ENCODE measurements around the gene PICALM.
A peak's percentile ranks its signal among the peaks of the same experiment; 100 is the strongest.

PICALM gene

GRCh38 chr11:86043765-86044503 lies 24.9 kb downstream of the PICALM start:
- Histone ChIP-seq H3K4me1 (ENCODE audit: control insufficient read depth, insufficient read depth, low read length) (peaks cover 66% of the 10 kb centered on the region), H3K27me3 (ENCODE audit: control insufficient read depth, insufficient read depth, low read length) (no peaks in the 10 kb centered on the region), H3K4me3 (ENCODE audit: low read length) (no peak overlapping the region), H3K9me3 (replicated peaks; ENCODE audit: low read length) (no peaks in the 10 kb centered on the region), H3K36me3 (ENCODE audit: insufficient read depth, low read length) (no peaks in the 10 kb centered on the region), H3K9ac (ENCODE audit: low read depth, low read length) (no peak overlapping the region), H3K4me2 (ENCODE audit: low read length) (no peak overlapping the region)

GRCh38 chr11:86041975-86042378 lies 26.9 kb downstream of the PICALM start:
- H3K9me3 ChIP-seq (replicated peaks; ENCODE audit: low read length), result no peaks in the 10 kb centered on the region
- H3K27me3 ChIP-seq (ENCODE audit: control insufficient read depth, insufficient read depth, low read length), result no peaks in the 10 kb centered on the region
- no peaks in the 10 kb centered on the region for H3K36me3 ChIP-seq (ENCODE audit: insufficient read depth, low read length)
- H3K4me1 ChIP-seq (ENCODE audit: control insufficient read depth, insufficient read depth, low read length), result peaks cover 55% of the 10 kb centered on the region
- H3K9ac ChIP-seq (ENCODE audit: low read depth, low read length), result peak overlapping the region; percentile 71
- peak overlapping the region; percentile 47 for H3K4me3 ChIP-seq (ENCODE audit: low read length)
- peak overlapping the region; percentile 74 for H3K4me2 ChIP-seq (ENCODE audit: low read length)

GRCh38 chr11:86040919-86041850 lies 27.7 kb downstream of the PICALM start:
- Histone ChIP-seq H3K9ac (ENCODE audit: low read depth, low read length) (peak overlapping the region; percentile 71), H3K27me3 (ENCODE audit: control insufficient read depth, insufficient read depth, low read length) (no peaks in the 10 kb centered on the region), H3K4me1 (ENCODE audit: control insufficient read depth, insufficient read depth, low read length) (peaks cover 47% of the 10 kb centered on the region), H3K4me2 (ENCODE audit: low read length) (peak overlapping the region; percentile 74), H3K9me3 (replicated peaks; ENCODE audit: low read length) (no peaks in the 10 kb centered on the region), H3K4me3 (ENCODE audit: low read length) (peak overlapping the region; percentile 47), H3K36me3 (ENCODE audit: insufficient read depth, low read length) (no peaks in the 10 kb centered on the region)

GRCh38 chr11:86039094-86039493 lies 29.8 kb downstream of the PICALM start:
- Histone ChIP-seq H3K27me3 (ENCODE audit: control insufficient read depth, insufficient read depth, low read length) (no peaks in the 10 kb centered on the region), H3K36me3 (ENCODE audit: insufficient read depth, low read length) (no peaks in the 10 kb centered on the region), H3K4me1 (ENCODE audit: control insufficient read depth, insufficient read depth, low read length) (peaks cover 34% of the 10 kb centered on the region), H3K9ac (ENCODE audit: low read depth, low read length) (no peak overlapping the region), H3K4me2 (ENCODE audit: low read length) (no peak overlapping the region), H3K4me3 (ENCODE audit: low read length) (no peak overlapping the region), H3K9me3 (replicated peaks; ENCODE audit: low read length) (no peaks in the 10 kb centered on the region)

- H3K9ac ChIP-seq (ENCODE audit: low read depth, low read length), result no peak overlapping the region
Measured at GRCh38 chr11:86037743-86038142, 31.1 kb downstream of the PICALM start.

GRCh38 chr11:86035920-86036319 lies 33.0 kb downstream of the PICALM start:
- no peaks in the 10 kb centered on the region for H3K27me3 ChIP-seq (ENCODE audit: control insufficient read depth, insufficient read depth, low read length)
- no peak overlapping the region for H3K4me2 ChIP-seq (ENCODE audit: low read length)
- no peak overlapping the region for H3K4me3 ChIP-seq (ENCODE audit: low read length)
- peaks cover 2% of the 10 kb centered on the region for H3K36me3 ChIP-seq (ENCODE audit: insufficient read depth, low read length)
- no peak overlapping the region for H3K9ac ChIP-seq (ENCODE audit: low read depth, low read length)
- no peaks in the 10 kb centered on the region for H3K9me3 ChIP-seq (replicated peaks; ENCODE audit: low read length)
- H3K4me1 ChIP-seq (ENCODE audit: control insufficient read depth, insufficient read depth, low read length), result peaks cover 8% of the 10 kb centered on the region

More at GRCh38 chr11:86037743-86038142, 31.1 kb downstream of the PICALM start:
- no peak overlapping the region for H3K4me2 ChIP-seq (ENCODE audit: low read length)
- H3K27me3 ChIP-seq (ENCODE audit: control insufficient read depth, insufficient read depth, low read length), result no peaks in the 10 kb centered on the region
- H3K4me1 ChIP-seq (ENCODE audit: control insufficient read depth, insufficient read depth, low read length), result peaks cover 22% of the 10 kb centered on the region
- no peaks in the 10 kb centered on the region for H3K36me3 ChIP-seq (ENCODE audit: insufficient read depth, low read length)
- H3K4me3 ChIP-seq (ENCODE audit: low read length), result no peak overlapping the region
- no peaks in the 10 kb centered on the region for H3K9me3 ChIP-seq (replicated peaks; ENCODE audit: low read length)

GRCh38 chr11:86035164-86035563 lies 33.7 kb downstream of the PICALM start:
- Histone ChIP-seq H3K36me3 (ENCODE audit: insufficient read depth, low read length) (peaks cover 10% of the 10 kb centered on the region), H3K9ac (ENCODE audit: low read depth, low read length) (no peak overlapping the region), H3K9me3 (replicated peaks; ENCODE audit: low read length) (no peaks in the 10 kb centered on the region), H3K4me2 (ENCODE audit: low read length) (no peak overlapping the region), H3K4me1 (ENCODE audit: control insufficient read depth, insufficient read depth, low read length) (peaks cover 3% of the 10 kb centered on the region), H3K4me3 (ENCODE audit: low read length) (no peak overlapping the region), H3K27me3 (ENCODE audit: control insufficient read depth, insufficient read depth, low read length) (no peaks in the 10 kb centered on the region)

- H3K4me1 ChIP-seq (ENCODE audit: control insufficient read depth, insufficient read depth, low read length), result peaks cover 3% of the 10 kb centered on the region
Measured at GRCh38 chr11:86034710-86035109, 34.2 kb downstream of the PICALM start.

GRCh38 chr11:86021377-86021776 lies 47.5 kb downstream of the PICALM start:
- no peaks in the 10 kb centered on the region for H3K9me3 ChIP-seq (replicated peaks; ENCODE audit: low read length)
- no peak overlapping the region for H3K4me2 ChIP-seq (ENCODE audit: low read length)
- no peaks in the 10 kb centered on the region for H3K27me3 ChIP-seq (ENCODE audit: control insufficient read depth, insufficient read depth, low read length)
- H3K9ac ChIP-seq (ENCODE audit: low read depth, low read length), result no peak overlapping the region
- H3K4me3 ChIP-seq (ENCODE audit: low read length), result no peak overlapping the region
- H3K36me3 ChIP-seq (ENCODE audit: insufficient read depth, low read length), result peaks cover 53% of the 10 kb centered on the region
- no peaks in the 10 kb centered on the region for H3K4me1 ChIP-seq (ENCODE audit: control insufficient read depth, insufficient read depth, low read length)

More at GRCh38 chr11:86034710-86035109, 34.2 kb downstream of the PICALM start:
- Histone ChIP-seq H3K27me3 (ENCODE audit: control insufficient read depth, insufficient read depth, low read length) (no peaks in the 10 kb centered on the region), H3K9me3 (replicated peaks; ENCODE audit: low read length) (no peaks in the 10 kb centered on the region), H3K9ac (ENCODE audit: low read depth, low read length) (no peak overlapping the region), H3K4me3 (ENCODE audit: low read length) (no peak overlapping the region), H3K4me2 (ENCODE audit: low read length) (no peak overlapping the region), H3K36me3 (ENCODE audit: insufficient read depth, low read length) (peaks cover 15% of the 10 kb centered on the region)

GRCh38 chr11:86018249-86018648 lies 50.6 kb downstream of the PICALM start:
- Histone ChIP-seq H3K9me3 (replicated peaks; ENCODE audit: low read length) (no peaks in the 10 kb centered on the region), H3K4me3 (ENCODE audit: low read length) (no peak overlapping the region), H3K27me3 (ENCODE audit: control insufficient read depth, insufficient read depth, low read length) (no peaks in the 10 kb centered on the region), H3K4me1 (ENCODE audit: control insufficient read depth, insufficient read depth, low read length) (no peaks in the 10 kb centered on the region), H3K4me2 (ENCODE audit: low read length) (no peak overlapping the region), H3K36me3 (ENCODE audit: insufficient read depth, low read length) (peaks cover 51% of the 10 kb centered on the region), H3K9ac (ENCODE audit: low read depth, low read length) (no peak overlapping the region)

- peaks cover 59% of the 10 kb centered on the region for H3K36me3 ChIP-seq (ENCODE audit: insufficient read depth, low read length)
- H3K9me3 ChIP-seq (replicated peaks; ENCODE audit: low read length), result no peaks in the 10 kb centered on the region
- no peaks in the 10 kb centered on the region for H3K27me3 ChIP-seq (ENCODE audit: control insufficient read depth, insufficient read depth, low read length)
- no peaks in the 10 kb centered on the region for H3K4me1 ChIP-seq (ENCODE audit: control insufficient read depth, insufficient read depth, low read length)
- no peak overlapping the region for H3K9ac ChIP-seq (ENCODE audit: low read depth, low read length)
- H3K4me2 ChIP-seq (ENCODE audit: low read length), result no peak overlapping the region
- no peak overlapping the region for H3K4me3 ChIP-seq (ENCODE audit: low read length)
Measured at GRCh38 chr11:86016451-86016850, 52.4 kb downstream of the PICALM start.
